HCT116 (cell line): ENCODE data around the gene ADAMTS6. TPM values are rescaled to one million over a fixed set of nuclear protein-coding genes. Genes with fewer than 3 reads are reported as not detected.

Experiments used
- ATAC-seq: fragments of 200-7000 bp; cut with Tn5 transposase; 2 replicates; pipeline ENCODE4 v1.9.1; 2020; ENCODE audit warnings: mild to moderate bottlenecking, moderate library complexity
- BruUV-seq: library from RNA; stranded (reverse); fragments of 400-500 nt; replicated peaks from 2 replicates; lab custom pipeline; 2021; lab: Mats Ljungman, UMichigan
- CTCF ChIA-PET: fragments of 300-600 bp; sonication (Branson Sonifier 250); formaldehyde crosslinking; loops from one replicate; lab custom pipeline; 2021; ENCODE audit warnings: antibody characterized with exemption; lab: Charles Lee
- POLR2A ChIA-PET: fragments of 300-600, 350-600 bp; sonication (Branson Sonifier 250); formaldehyde crosslinking; loops from one replicate; lab custom pipeline; 2021; ENCODE audit warnings: antibody characterized with exemption; lab: Charles Lee
- RAD21 ChIA-PET, 2 experiments: fragments of 300-600 bp; sonication (Branson Sonifier 250); formaldehyde crosslinking; loops; one replicate each; lab custom pipeline; 2023; ENCODE audit warnings: low total read pairs in 2 of 2; ENCODE audit not compliant: uncharacterized antibody in 2 of 2, unreplicated experiment in 2 of 2, low non-redundant PET in 1 of 2; lab: Charles Lee
- DNase-seq: peaks from one replicate; pipeline ENCODE4 v3.0.0-alpha.2; 2010; ENCODE audit warnings: low read depth, low spot score
- H2AFZ ChIP-seq: fragments of 200-600 bp; shearing (Covaris generic), sonication (generic); 2 replicates; pipeline ENCODE4 v1.6.1; 2017; ENCODE audit warnings: low read depth, mixed run types, mixed read lengths, antibody characterized with exemption, low read length; ENCODE audit not compliant: poor library complexity, severe bottlenecking
- H3K27ac ChIP-seq: 2 replicates; pipeline ENCODE4 v1.5.1; 2012; ENCODE audit warnings: low read depth, low read length
- H3K27me3 ChIP-seq: fragments of 200-600 bp; sonication (generic); 2 replicates; pipeline ENCODE4 v1.6.1; 2016; ENCODE audit warnings: mixed run types, low read length, mixed read lengths; ENCODE audit not compliant: insufficient read depth
- H3K36me3 ChIP-seq, 2 experiments: fragments of 200-500 bp in 1 of 2; fragments of 200-600 bp in 1 of 2; sonication (Bioruptor generic) in 1 of 2; sonication (generic) in 1 of 2; 2 replicates each; pipeline versions ENCODE4 v1.5.1 to v1.6.1; 2014 to 2016; ENCODE audit warnings: low read length in 2 of 2, inconsistent platforms in 1 of 2, mixed read lengths in 1 of 2, mixed run types in 1 of 2; ENCODE audit not compliant: insufficient read depth in 2 of 2, control insufficient read depth in 1 of 2
- H3K4me1 ChIP-seq, 2 experiments: fragments of 200-600 bp in 1 of 2; sonication (generic) in 1 of 2; 2 replicates each; pipeline versions ENCODE4 v1.5.1 to v1.6.1; 2012 to 2017; ENCODE audit warnings: low read length in 2 of 2, inconsistent platforms in 1 of 2, mild to moderate bottlenecking in 1 of 2, mixed read lengths in 1 of 2, mixed run types in 1 of 2, moderate library complexity in 1 of 2; ENCODE audit not compliant: insufficient read depth in 2 of 2, control insufficient read depth in 1 of 2
- H3K4me2 ChIP-seq: fragments of 200-600 bp; sonication (generic); 2 replicates; pipeline ENCODE4 v1.6.1; 2017; ENCODE audit warnings: mixed run types, low read length, mixed read lengths
- H3K4me3 ChIP-seq, 2 experiments: fragments of 200-600 bp in 1 of 2; sonication (generic) in 1 of 2; replicated peaks in 1 of 2; 2 replicates each; pipeline ENCODE4 v1.5.1; 2011 to 2016; ENCODE audit warnings: low read length in 2 of 2, control low read depth in 1 of 2, low read depth in 1 of 2, mild to moderate bottlenecking in 1 of 2, mixed read lengths in 1 of 2, mixed run types in 1 of 2
- H3K79me2 ChIP-seq: fragments of 200-600 bp; sonication (generic); 2 replicates; pipeline ENCODE4 v1.6.1; 2017; ENCODE audit warnings: mild to moderate bottlenecking, mixed run types, low read length, moderate library complexity, mixed read lengths; ENCODE audit not compliant: insufficient read depth
- H3K9ac ChIP-seq: fragments of 200-600 bp; sonication (generic); 2 replicates; pipeline ENCODE4 v1.6.1; 2016; ENCODE audit warnings: low read length, mixed read lengths
- H3K9me2 ChIP-seq: fragments of 200-600 bp; sonication (generic), shearing (Covaris generic); 2 replicates; pipeline ENCODE4 v1.6.1; 2017; ENCODE audit warnings: mixed run types, mild to moderate bottlenecking, moderate library complexity; ENCODE audit not compliant: insufficient read depth
- H3K9me3 ChIP-seq, 2 experiments: fragments of 200-500 bp in 1 of 2; fragments of 200-600 bp in 1 of 2; sonication (Bioruptor generic) in 1 of 2; sonication (generic) in 1 of 2; 2 replicates each; pipeline ENCODE4 v1.6.1; 2014 to 2017; ENCODE audit warnings: low read length in 2 of 2, mixed read lengths in 2 of 2, inconsistent platforms in 1 of 2, low read depth in 1 of 2, mild to moderate bottlenecking in 1 of 2, mixed run types in 1 of 2, moderate library complexity in 1 of 2; ENCODE audit not compliant: control insufficient read depth in 1 of 2, insufficient read depth in 1 of 2
- H4K20me1 ChIP-seq: fragments of 200-600 bp; sonication (generic), shearing (Covaris generic); 2 replicates; pipeline ENCODE4 v1.6.1; 2017; ENCODE audit warnings: mixed run types, mild to moderate bottlenecking, moderate library complexity; ENCODE audit not compliant: insufficient read depth
- ATF3 ChIP-seq: IDR thresholded peaks from 2 replicates; pipeline ENCODE4 v1.6.1; 2012
- CBX3 ChIP-seq: IDR thresholded peaks from 2 replicates; pipeline ENCODE4 v1.6.1; 2012; ENCODE audit warnings: low read depth
- EGR1 ChIP-seq: IDR thresholded peaks from 2 replicates; pipeline ENCODE4 v1.6.1; 2012; ENCODE audit warnings: low read depth
- ELF1 ChIP-seq: IDR thresholded peaks from 2 replicates; pipeline ENCODE4 v1.6.1; 2012; ENCODE audit warnings: low read depth, borderline replicate concordance
- EZH2 ChIP-seq: fragments of 200-600 bp; sonication (generic); IDR thresholded peaks from 2 replicates; pipeline ENCODE4 v1.6.1; 2017; ENCODE audit warnings: antibody characterized with exemption, mixed run types
- FOSL1 ChIP-seq: IDR thresholded peaks from 2 replicates; pipeline ENCODE4 v1.6.1; 2012; ENCODE audit warnings: low read depth
- JUND ChIP-seq: IDR thresholded peaks from 2 replicates; pipeline ENCODE4 v1.6.1; 2012
- MAX ChIP-seq: IDR thresholded peaks from 2 replicates; pipeline ENCODE4 v1.6.1; 2012
- POLR2A ChIP-seq: IDR thresholded peaks from 2 replicates; pipeline ENCODE4 v1.7.0; 2011; ENCODE audit warnings: borderline replicate concordance; ENCODE audit not compliant: insufficient read depth, insufficient read length; ENCODE audit errors: extremely low read depth
- RAD21 ChIP-seq: IDR thresholded peaks from 2 replicates; pipeline ENCODE4 v1.6.1; 2012; ENCODE audit warnings: low read depth, mild to moderate bottlenecking
- REST ChIP-seq: IDR thresholded peaks from 2 replicates; pipeline ENCODE4 v1.6.1; 2012; ENCODE audit warnings: low read depth
- SP1 ChIP-seq: IDR thresholded peaks from 2 replicates; pipeline ENCODE4 v1.6.1; 2012; ENCODE audit warnings: low read depth
- ZBTB33 ChIP-seq: IDR thresholded peaks from 2 replicates; pipeline ENCODE4 v1.6.1; 2011; ENCODE audit warnings: mild to moderate bottlenecking, low read length, moderate library complexity; ENCODE audit not compliant: insufficient replicate concordance; ENCODE audit errors: extremely low read depth
- ZFX ChIP-seq: fragments of 450-650 bp; IDR thresholded peaks from 2 replicates; pipeline ENCODE4 v1.6.1; 2017
- intact Hi-C: fragments of 100-400 bp; cut with micrococcal nuclease; formaldehyde crosslinking; loops from 2 replicates; pipeline ENCODE4 v1.10.0; 2022
- total RNA-seq: library from RNA; stranded (reverse); gene quantifications from one replicate; pipeline ENCODE4 v1.2.1, GENCODE V29; 2021; ENCODE audit not compliant: unreplicated experiment

The ADAMTS6 gene
- total RNA-seq, 1 experiment from 2014 or later: 0.93 TPM

DNA sequence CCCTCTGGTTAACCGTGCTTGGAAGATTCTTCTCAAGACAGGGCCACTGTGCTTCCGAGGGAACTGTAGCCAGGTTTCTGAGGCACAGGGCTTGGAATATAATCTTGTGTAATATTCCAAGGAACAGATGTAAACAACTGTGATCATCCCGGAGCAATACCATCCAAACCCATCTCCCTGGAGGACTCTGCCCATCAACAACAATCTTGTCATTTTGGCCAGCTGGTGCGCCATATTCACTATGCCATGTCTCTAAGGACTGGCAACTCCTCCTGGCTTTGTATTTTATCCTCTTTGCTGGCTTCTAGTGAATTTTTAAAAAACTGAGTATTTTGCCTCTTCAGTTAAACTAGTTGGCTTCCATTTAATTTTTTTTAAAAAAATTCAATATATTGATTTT lies 349.3 kb downstream of the ADAMTS6 start:
- Histone ChIP-seq H4K20me1 (no peaks in the 10 kb centered on the region), H3K27me3 (no peaks in the 10 kb centered on the region), H3K27ac (no peak overlapping the region), H3K4me3 (no peak overlapping the region), H3K9me2 (no peaks in the 10 kb centered on the region), H3K4me2 (no peak overlapping the region), H3K9me3 (no peaks in the 10 kb centered on the region), H3K79me2 (no peaks in the 10 kb centered on the region), H3K9ac (no peak overlapping the region)
- no peak for DNase-seq
- CTCF ChIA-PET: no interaction called here
- TF ChIP-seq MAX (no peak), ZFX (no peak), RAD21 (no peak), REST (no peak), POLR2A (no peak)
- TF ChIP-seq, all 23 proteins: peak for 0
- ChIA-PET POLR2A (no interaction called here), RAD21 (no interaction called here)
- no peak for ATAC-seq
- intact Hi-C loops: no loop called here
- Histone ChIP-seq H2AFZ (no peak overlapping the region), H3K36me3 (no peaks in the 10 kb centered on the region), H3K4me1 (no peaks in the 10 kb centered on the region)
- no TSS peak for BruUV-seq

DNA sequence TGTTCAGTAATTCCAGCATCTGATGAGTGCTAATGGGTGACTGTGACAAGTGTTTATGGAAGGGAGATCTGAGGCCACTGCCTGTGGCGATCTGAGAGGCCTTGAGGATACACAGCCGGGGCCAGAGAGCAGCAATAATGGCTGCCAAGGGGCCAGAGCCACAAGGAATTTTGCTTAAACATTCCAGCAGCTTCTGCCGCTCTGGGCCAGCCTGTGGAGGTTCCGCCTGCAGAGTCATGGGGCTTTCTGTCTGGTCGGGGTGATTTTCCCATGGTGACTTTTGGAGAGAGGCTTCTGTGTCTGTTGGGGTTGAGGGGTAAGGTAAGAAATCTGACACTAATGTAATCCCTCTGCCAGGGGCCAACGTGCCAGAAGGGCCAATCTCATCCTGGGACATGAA lies 353.5 kb downstream of the ADAMTS6 start:
- Histone ChIP-seq H3K27ac (no peak overlapping the region), H2AFZ (no peak overlapping the region), H3K9me3 (no peaks in the 10 kb centered on the region), H3K9me2 (no peaks in the 10 kb centered on the region), H3K4me2 (no peak overlapping the region), H3K79me2 (no peaks in the 10 kb centered on the region), H3K4me1 (no peaks in the 10 kb centered on the region), H4K20me1 (no peaks in the 10 kb centered on the region), H3K4me3 (no peak overlapping the region), H3K27me3 (no peaks in the 10 kb centered on the region), H3K36me3 (no peaks in the 10 kb centered on the region), H3K9ac (no peak overlapping the region)
- ATAC-seq (no peak), DNase-seq (no peak)
- CTCF ChIA-PET: no interaction called here
- RAD21 ChIA-PET: no interaction called here
- no TSS peak for BruUV-seq
- intact Hi-C loops: no loop called here
- POLR2A ChIA-PET: no interaction called here
- TF ChIP-seq ZBTB33 (no peak), ATF3 (no peak), POLR2A (no peak), FOSL1 (no peak), EGR1 (no peak), ZFX (no peak), ELF1 (no peak), CBX3 (no peak), JUND (no peak), SP1 (no peak), EZH2 (no peak)
